T-helper 17 cell (primary cell): Measurements from ENCODE around the gene SLC25A1. TPM values are rescaled to one million over a fixed set of nuclear protein-coding genes. Genes with fewer than 3 reads are reported as not detected.

Source experiments
- ATAC-seq: fragments of 150-1000 bp; cut with Tn5 transposase; 2 replicates; pipeline ENCODE4 v1.10.0; 2021; ENCODE audit warnings: mild to moderate bottlenecking, moderate library complexity
- DNase-seq, 3 donors: peaks; one replicate each; pipeline versions ENCODE4 v3.0.0 to v3.0.0-alpha.2; 2020 to 2021
- H3K9me3 ChIP-seq: one replicate; pipeline ENCODE4 v1.7.0; 2013; ENCODE audit warnings: low read length, mild to moderate bottlenecking; ENCODE audit not compliant: control insufficient read depth, poor library complexity, severe bottlenecking
- H3K27ac Mint-ChIP-seq: one replicate; pipeline ENCODE4 v1.8.0; 2022; ENCODE audit warnings: mild to moderate bottlenecking, moderate library complexity, mixed read lengths
- H3K27me3 Mint-ChIP-seq: one replicate; pipeline ENCODE4 v1.8.0; 2022; ENCODE audit warnings: mixed read lengths
- H3K36me3 Mint-ChIP-seq: one replicate; pipeline ENCODE4 v1.8.0; 2022; ENCODE audit warnings: low read depth, mixed read lengths
- H3K4me1 Mint-ChIP-seq: one replicate; pipeline ENCODE4 v1.8.0; 2022; ENCODE audit warnings: mild to moderate bottlenecking, mixed read lengths
- H3K4me3 Mint-ChIP-seq: one replicate; pipeline ENCODE4 v1.8.0; 2022; ENCODE audit warnings: mild to moderate bottlenecking, moderate library complexity, mixed read lengths
- total RNA-seq, 4 donors: library from RNA in 2 of 4; stranded (reverse) in 2 of 4; gene quantifications; one replicate each; pipeline ENCODE4 v1.2.3 and lab custom pipeline; 2022 to 2026

Gene SLC25A1
- total RNA-seq, result 10 to 100 TPM; 18.4 to 21.3 TPM
- total RNA-seq (lab: John Stamatoyannopoulos, UW), result 22.2 to 46.0 reads per million in 2 donors

GRCh38 chr22:19178657-19179496 lies at the start of gene SLC25A1:
TSS of gene SLC25A1 (minus strand) at chr22:19178736. CDS start at chr22:19178673, 63 bp downstream.
- no peaks in the 10 kb centered on the region for H3K36me3 Mint-ChIP-seq
- peaks cover 17% of the 10 kb centered on the region for H3K4me1 Mint-ChIP-seq
- H3K27me3 Mint-ChIP-seq, result no peaks in the 10 kb centered on the region
- no peaks in the 10 kb centered on the region for H3K9me3 ChIP-seq
- H3K27ac Mint-ChIP-seq, result peak within 1 kb of the TSS; percentile 54
- H3K4me3 Mint-ChIP-seq, result peak within 1 kb of the TSS; percentile 88
- ATAC-seq, result peak; percentile 78
- DNase-seq, result peak; percentile 44 to 81 (median 77)

GRCh38 chr22:19228179-19228578 lies 49.6 kb upstream of the SLC25A1 start:
- Mint-ChIP-seq H3K27me3 (peaks cover 31% of the 10 kb centered on the region), H3K36me3 (no peaks in the 10 kb centered on the region), H3K27ac (no peak overlapping the region), H3K4me1 (peaks cover 2% of the 10 kb centered on the region), H3K4me3 (no peak overlapping the region)
- no peaks in the 10 kb centered on the region for H3K9me3 ChIP-seq
- no peak for ATAC-seq
- DNase-seq, result no peak

GRCh38 chr22:19226428-19226827 lies 47.9 kb upstream of the SLC25A1 start:
- peaks cover 2% of the 10 kb centered on the region for H3K4me1 Mint-ChIP-seq
- peaks cover 16% of the 10 kb centered on the region for H3K27me3 Mint-ChIP-seq
- DNase-seq (no peak), ATAC-seq (no peak)
- no peak overlapping the region for H3K4me3 Mint-ChIP-seq
- no peaks in the 10 kb centered on the region for H3K9me3 ChIP-seq
- no peak overlapping the region for H3K27ac Mint-ChIP-seq
- H3K36me3 Mint-ChIP-seq, result no peaks in the 10 kb centered on the region

GRCh38 chr22:19225560-19225959 lies 47.0 kb upstream of the SLC25A1 start:
- ATAC-seq, result no peak
- no peaks in the 10 kb centered on the region for H3K36me3 Mint-ChIP-seq
- peaks cover 2% of the 10 kb centered on the region for H3K4me1 Mint-ChIP-seq
- DNase-seq, result no peak
- peaks cover 9% of the 10 kb centered on the region for H3K27me3 Mint-ChIP-seq
- H3K4me3 Mint-ChIP-seq, result no peak overlapping the region
- H3K27ac Mint-ChIP-seq, result no peak overlapping the region
- H3K9me3 ChIP-seq, result no peaks in the 10 kb centered on the region

- DNase-seq (no peak), ATAC-seq (no peak)
- H3K4me3 Mint-ChIP-seq, result no peak overlapping the region
- H3K36me3 Mint-ChIP-seq, result no peaks in the 10 kb centered on the region
- peaks cover 5% of the 10 kb centered on the region for H3K27me3 Mint-ChIP-seq
- H3K27ac Mint-ChIP-seq, result no peak overlapping the region
- no peaks in the 10 kb centered on the region for H3K9me3 ChIP-seq
- H3K4me1 Mint-ChIP-seq, result peaks cover 2% of the 10 kb centered on the region
Measured at GRCh38 chr22:19224985-19225384, 46.4 kb upstream of the SLC25A1 start.

- ATAC-seq, result no peak
- peaks cover 2% of the 10 kb centered on the region for H3K4me1 Mint-ChIP-seq
Measured at GRCh38 chr22:19224557-19224956, 46.0 kb upstream of the SLC25A1 start.

GRCh38 chr22:19223617-19224016 lies 45.1 kb upstream of the SLC25A1 start:
- no peak overlapping the region for H3K27ac Mint-ChIP-seq
- no peaks in the 10 kb centered on the region for H3K36me3 Mint-ChIP-seq
- no peaks in the 10 kb centered on the region for H3K9me3 ChIP-seq
- no peak overlapping the region for H3K4me3 Mint-ChIP-seq
- ATAC-seq (no peak), DNase-seq (no peak)
- H3K27me3 Mint-ChIP-seq, result peaks cover 5% of the 10 kb centered on the region
- peaks cover 2% of the 10 kb centered on the region for H3K4me1 Mint-ChIP-seq

More at GRCh38 chr22:19224557-19224956, 46.0 kb upstream of the SLC25A1 start:
- DNase-seq, result no peak
- no peaks in the 10 kb centered on the region for H3K9me3 ChIP-seq
- Mint-ChIP-seq H3K4me3 (no peak overlapping the region), H3K36me3 (no peaks in the 10 kb centered on the region), H3K27me3 (peaks cover 5% of the 10 kb centered on the region), H3K27ac (no peak overlapping the region)

- no peak for DNase-seq
- no peak overlapping the region for H3K4me3 Mint-ChIP-seq
- H3K4me1 Mint-ChIP-seq, result peaks cover 2% of the 10 kb centered on the region
- H3K9me3 ChIP-seq, result no peaks in the 10 kb centered on the region
- H3K27me3 Mint-ChIP-seq, result peaks cover 3% of the 10 kb centered on the region
- no peaks in the 10 kb centered on the region for H3K36me3 Mint-ChIP-seq
- no peak overlapping the region for H3K27ac Mint-ChIP-seq
- no peak for ATAC-seq
Measured at GRCh38 chr22:19223110-19223509, 44.6 kb upstream of the SLC25A1 start.

- H3K4me3 Mint-ChIP-seq, result no peak overlapping the region
- H3K36me3 Mint-ChIP-seq, result no peaks in the 10 kb centered on the region
- ATAC-seq (no peak), DNase-seq (no peak)
- H3K27ac Mint-ChIP-seq, result no peak overlapping the region
- H3K27me3 Mint-ChIP-seq, result no peaks in the 10 kb centered on the region
- H3K9me3 ChIP-seq, result no peaks in the 10 kb centered on the region
- peaks cover 4% of the 10 kb centered on the region for H3K4me1 Mint-ChIP-seq
Measured at GRCh38 chr22:19222242-19223005, 43.9 kb upstream of the SLC25A1 start.

GRCh38 chr22:19220867-19221266 lies 42.3 kb upstream of the SLC25A1 start:
- no peak overlapping the region for H3K4me3 Mint-ChIP-seq
- no peak overlapping the region for H3K27ac Mint-ChIP-seq
- peaks cover 7% of the 10 kb centered on the region for H3K27me3 Mint-ChIP-seq
- H3K4me1 Mint-ChIP-seq, result peaks cover 4% of the 10 kb centered on the region
- ATAC-seq (no peak), DNase-seq (no peak)
- H3K9me3 ChIP-seq, result no peaks in the 10 kb centered on the region
- H3K36me3 Mint-ChIP-seq, result no peaks in the 10 kb centered on the region

GRCh38 chr22:19218541-19219233 lies 40.2 kb upstream of the SLC25A1 start:
- H3K4me3 Mint-ChIP-seq, result no peak overlapping the region
- H3K9me3 ChIP-seq, result no peaks in the 10 kb centered on the region
- peaks cover 18% of the 10 kb centered on the region for H3K27me3 Mint-ChIP-seq
- ATAC-seq (no peak), DNase-seq (no peak)
- no peak overlapping the region for H3K27ac Mint-ChIP-seq
- H3K4me1 Mint-ChIP-seq, result peaks cover 4% of the 10 kb centered on the region
- no peaks in the 10 kb centered on the region for H3K36me3 Mint-ChIP-seq

- Mint-ChIP-seq H3K4me1 (peaks cover 4% of the 10 kb centered on the region), H3K27me3 (peaks cover 30% of the 10 kb centered on the region), H3K27ac (no peak overlapping the region), H3K36me3 (no peaks in the 10 kb centered on the region), H3K4me3 (no peak overlapping the region)
- ATAC-seq (no peak), DNase-seq (no peak)
- no peaks in the 10 kb centered on the region for H3K9me3 ChIP-seq
Measured at GRCh38 chr22:19216579-19216978, 38.0 kb upstream of the SLC25A1 start.

- no peaks in the 10 kb centered on the region for H3K36me3 Mint-ChIP-seq
- H3K27ac Mint-ChIP-seq, result no peak overlapping the region
- ATAC-seq (no peak), DNase-seq (no peak)
- no peak overlapping the region for H3K4me3 Mint-ChIP-seq
- no peaks in the 10 kb centered on the region for H3K9me3 ChIP-seq
- H3K4me1 Mint-ChIP-seq, result peaks cover 4% of the 10 kb centered on the region
- H3K27me3 Mint-ChIP-seq, result peaks cover 36% of the 10 kb centered on the region
Measured at GRCh38 chr22:19215360-19215759, 36.8 kb upstream of the SLC25A1 start.
